Renal pelvis (tissue), 3 donors: ENCODE results near the gene KRTAP13-1. TPM values are rescaled to one million over a fixed set of nuclear protein-coding genes. Genes with fewer than 3 reads are reported as not detected.

ENCODE experiments used
- polyA plus RNA-seq, 3 donors: library from polyadenylated mRNA; unstranded; fragments of 120-200 nt; gene quantifications; one replicate each; pipeline ENCODE4 v1.2.1, GENCODE V29; 2013; ENCODE audit not compliant: insufficient read length in 3 of 3

Gene KRTAP13-1
- polyA plus RNA-seq, 3 donors: not detected

Other genes starting within 250 kb of the KRTAP13-1 start
- gene CLDN17, start 229.2 kb upstream of the KRTAP13-1 start, polyA plus RNA-seq: not detected
- 10 to 100 TPM; 54.3 to 70.9 (median 56.5) TPM for gene CLDN8, start 179.9 kb upstream of the KRTAP13-1 start, polyA plus RNA-seq
- gene KRTAP24-1, start 113.1 kb upstream of the KRTAP13-1 start, polyA plus RNA-seq: not detected
- gene KRTAP25-1, start 106.5 kb upstream of the KRTAP13-1 start, polyA plus RNA-seq: not detected
- gene KRTAP26-1, start 75.7 kb upstream of the KRTAP13-1 start, polyA plus RNA-seq: not detected
- gene KRTAP27-1, start 58.3 kb upstream of the KRTAP13-1 start, polyA plus RNA-seq: not detected
- gene KRTAP23-1, start 47.4 kb upstream of the KRTAP13-1 start, polyA plus RNA-seq: not detected
- gene KRTAP13-2, start 23.8 kb upstream of the KRTAP13-1 start, polyA plus RNA-seq: not detected
- gene KRTAP13-3, start 29.9 kb downstream of the KRTAP13-1 start, polyA plus RNA-seq: not detected
- not detected for gene KRTAP13-4, start 34.2 kb downstream of the KRTAP13-1 start, polyA plus RNA-seq
- not detected for gene KRTAP15-1, start 44.2 kb downstream of the KRTAP13-1 start, polyA plus RNA-seq
- not detected for gene KRTAP19-1, start 84.3 kb downstream of the KRTAP13-1 start, polyA plus RNA-seq
- not detected for gene KRTAP19-2, start 91.4 kb downstream of the KRTAP13-1 start, polyA plus RNA-seq
- gene KRTAP19-3, start 96.0 kb downstream of the KRTAP13-1 start, polyA plus RNA-seq: not detected
- not detected for gene KRTAP19-4, start 101.1 kb downstream of the KRTAP13-1 start, polyA plus RNA-seq
- not detected for gene KRTAP19-5, start 106.1 kb downstream of the KRTAP13-1 start, polyA plus RNA-seq
- not detected for gene KRTAP19-6, start 145.8 kb downstream of the KRTAP13-1 start, polyA plus RNA-seq
- not detected for gene KRTAP19-7, start 165.3 kb downstream of the KRTAP13-1 start, polyA plus RNA-seq
- not detected for gene KRTAP22-2, start 194.4 kb downstream of the KRTAP13-1 start, polyA plus RNA-seq
- not detected for gene KRTAP6-3, start 196.4 kb downstream of the KRTAP13-1 start, polyA plus RNA-seq
- not detected for gene KRTAP6-2, start 202.9 kb downstream of the KRTAP13-1 start, polyA plus RNA-seq
- gene KRTAP22-1, start 205.1 kb downstream of the KRTAP13-1 start, polyA plus RNA-seq: not detected
- gene KRTAP6-1, start 217.9 kb downstream of the KRTAP13-1 start, polyA plus RNA-seq: not detected
- gene KRTAP20-1, start 220.4 kb downstream of the KRTAP13-1 start, polyA plus RNA-seq: not detected
- gene KRTAP20-4, start 224.6 kb downstream of the KRTAP13-1 start, polyA plus RNA-seq: not detected
- gene KRTAP20-2, start 239.2 kb downstream of the KRTAP13-1 start, polyA plus RNA-seq: not detected
- not detected for gene KRTAP20-3, start 246.8 kb downstream of the KRTAP13-1 start, polyA plus RNA-seq